ENCODE results near the gene DLL4. TPM values are rescaled to one million over a fixed set of nuclear protein-coding genes. Genes with fewer than 3 reads are reported as not detected.

The DLL4 gene
- total and polyA plus RNA-seq, 2 donors (not counting 1 experiment from before 2014, with no cell fraction given), result 0.07 to 0.30 TPM

- Histone ChIP-seq H3K4me3 (ENCODE audit: control extremely low read depth in 1 of 5, extremely low read depth in 1 of 5, insufficient read depth in 1 of 5, low read depth in 2 of 5, low read length in 4 of 5) (no peak overlapping the region), H3K79me2 (ENCODE audit: control insufficient read depth, insufficient read depth, low read length) (peaks cover 23% of the 10 kb centered on the region), H3K36me3 (replicated peaks in 1 of 2; ENCODE audit: control extremely low read depth in 1 of 2, control insufficient read depth in 1 of 2, extremely low read depth in 1 of 2, insufficient read depth in 2 of 2, low read length in 1 of 2) (peaks cover 2 to 6% of the 10 kb centered on the region in 2 experiments), H3K4me2 (replicated peaks; ENCODE audit: low read depth, low read length, poor library complexity, severe bottlenecking) (no peak overlapping the region), H3K27me3 (replicated peaks in 1 of 4; ENCODE audit: control extremely low read depth in 1 of 4, control insufficient read depth in 3 of 4, insufficient read depth in 4 of 4, low read length in 3 of 4) (no peaks in the 10 kb centered on the region), H3K9me3 (ENCODE audit: control extremely low read depth in 1 of 3, control insufficient read depth in 2 of 3, insufficient read depth in 1 of 3, low read length in 2 of 3) (no peaks in the 10 kb centered on the region), H3K27ac (ENCODE audit: low read length in 2 of 2) (no peak overlapping the region), H3K4me1 (ENCODE audit: control insufficient read depth in 2 of 2, insufficient read depth in 2 of 2, low read length in 2 of 2) (peaks cover 18 to 19% of the 10 kb centered on the region in 2 donors), H3K9ac (ENCODE audit: low read length) (no peak overlapping the region), H2AFZ (ENCODE audit: insufficient read depth, low read depth, low read length, poor library complexity, severe bottlenecking) (peak overlapping the region; percentile 63), H4K20me1 (ENCODE audit: control insufficient read depth, insufficient read depth, low read length, poor library complexity, severe bottlenecking) (peaks cover 10% of the 10 kb centered on the region)
- Mint-ChIP-seq H3K27me3 (no peaks in the 10 kb centered on the region), H3K9me3 (ENCODE audit: insufficient read depth) (no peaks in the 10 kb centered on the region), H3K27ac (no peak overlapping the region), H3K4me3 (peak overlapping the region; percentile 53), H3K4me1 (peaks cover 28% of the 10 kb centered on the region)
- DNase-seq, result no peak
- no peak for ATAC-seq (ENCODE audit: low read depth)
- TF ChIP-seq CTCF (IDR thresholded peaks at IDR 0.05) (no peak), EZH2 (IDR thresholded peaks at IDR 0.05; ENCODE audit: borderline replicate concordance, insufficient read depth, low read depth, low read length, poor library complexity, severe bottlenecking) (no peak)
- intact Hi-C loops (cut with micrococcal nuclease), result loop anchor here (5.0 kb wide), 1 partner anchor 325 kb away; the partner anchor contains the start of genes CCDC32 and RPUSD2
- POLR2A ChIA-PET, result interaction anchor here (1.8 kb wide), 1 partner anchor 34 kb away, joined by 9 read pairs; no protein-coding TSS in a partner anchor
- CTCF ChIA-PET, result interaction anchor here (0.7 to 9.8 kb wide), 22 partner anchors 11 to 373 kb away, joined by 3 to 189 read pairs (median 4); partner anchors contain the start of genes EXD1, RHOV and SPINT1
- 100% methylated on average over 2 of the region's 2 CpGs for WGBS (ENCODE audit: insufficient coverage)
These were observed 36.6 kb upstream of the DLL4 start for GRCh38 chr15:40892447-40893012.
